Measurements from ENCODE around the gene SPTLC3. TPM values are rescaled to one million over a fixed set of nuclear protein-coding genes. Genes with fewer than 3 reads are reported as not detected.
A peak's percentile ranks its signal among the peaks of the same experiment; 100 is the strongest.

SPTLC3 gene
- total RNA-seq, 1 donor from 2014 or later = 0.41 TPM

DNA sequence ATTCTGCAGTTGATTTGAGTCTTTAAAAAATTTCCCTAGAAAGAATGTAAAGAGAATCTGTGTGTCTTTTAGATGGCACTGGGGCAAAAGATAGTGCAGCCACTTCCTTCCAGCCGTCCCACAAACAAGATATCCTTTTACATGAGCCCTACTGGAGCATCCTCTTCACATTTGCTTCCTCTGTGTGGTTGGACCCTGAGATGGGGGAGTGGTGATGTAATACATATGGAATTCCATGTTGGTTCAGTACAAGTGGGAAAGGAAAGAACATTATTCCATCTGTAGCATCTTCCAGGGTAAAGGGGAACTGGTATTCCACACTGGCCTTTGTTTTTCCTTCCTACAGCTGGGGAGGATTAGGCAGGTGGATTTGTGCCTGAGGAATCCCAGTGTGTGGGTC lies 133.4 kb downstream of the SPTLC3 start:
- H3K27ac Mint-ChIP-seq (ENCODE audit: unreplicated experiment) = peak overlapping the region; percentile 91
- no peak for DNase-seq (ENCODE audit: low spot score)
- H3K27me3 Mint-ChIP-seq (ENCODE audit: unreplicated experiment) = no peaks in the 10 kb centered on the region
- TF ChIP-seq, protein P1, sequence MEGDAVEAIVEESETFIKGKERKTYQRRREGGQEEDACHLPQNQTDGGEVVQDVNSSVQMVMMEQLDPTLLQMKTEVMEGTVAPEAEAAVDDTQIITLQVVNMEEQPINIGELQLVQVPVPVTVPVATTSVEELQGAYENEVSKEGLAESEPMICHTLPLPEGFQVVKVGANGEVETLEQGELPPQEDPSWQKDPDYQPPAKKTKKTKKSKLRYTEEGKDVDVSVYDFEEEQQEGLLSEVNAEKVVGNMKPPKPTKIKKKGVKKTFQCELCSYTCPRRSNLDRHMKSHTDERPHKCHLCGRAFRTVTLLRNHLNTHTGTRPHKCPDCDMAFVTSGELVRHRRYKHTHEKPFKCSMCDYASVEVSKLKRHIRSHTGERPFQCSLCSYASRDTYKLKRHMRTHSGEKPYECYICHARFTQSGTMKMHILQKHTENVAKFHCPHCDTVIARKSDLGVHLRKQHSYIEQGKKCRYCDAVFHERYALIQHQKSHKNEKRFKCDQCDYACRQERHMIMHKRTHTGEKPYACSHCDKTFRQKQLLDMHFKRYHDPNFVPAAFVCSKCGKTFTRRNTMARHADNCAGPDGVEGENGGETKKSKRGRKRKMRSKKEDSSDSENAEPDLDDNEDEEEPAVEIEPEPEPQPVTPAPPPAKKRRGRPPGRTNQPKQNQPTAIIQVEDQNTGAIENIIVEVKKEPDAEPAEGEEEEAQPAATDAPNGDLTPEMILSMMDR (IDR thresholded peaks at IDR 0.05; ENCODE audit: unreplicated experiment) = no peak
- H3K36me3 Mint-ChIP-seq (ENCODE audit: low read depth, unreplicated experiment) = no peaks in the 10 kb centered on the region
- H3K9me3 Mint-ChIP-seq (ENCODE audit: unreplicated experiment) = no peaks in the 10 kb centered on the region
- peaks cover 37% of the 10 kb centered on the region for H3K4me1 Mint-ChIP-seq (ENCODE audit: unreplicated experiment)
- no peak overlapping the region for H3K4me3 Mint-ChIP-seq (ENCODE audit: unreplicated experiment)

DNA sequence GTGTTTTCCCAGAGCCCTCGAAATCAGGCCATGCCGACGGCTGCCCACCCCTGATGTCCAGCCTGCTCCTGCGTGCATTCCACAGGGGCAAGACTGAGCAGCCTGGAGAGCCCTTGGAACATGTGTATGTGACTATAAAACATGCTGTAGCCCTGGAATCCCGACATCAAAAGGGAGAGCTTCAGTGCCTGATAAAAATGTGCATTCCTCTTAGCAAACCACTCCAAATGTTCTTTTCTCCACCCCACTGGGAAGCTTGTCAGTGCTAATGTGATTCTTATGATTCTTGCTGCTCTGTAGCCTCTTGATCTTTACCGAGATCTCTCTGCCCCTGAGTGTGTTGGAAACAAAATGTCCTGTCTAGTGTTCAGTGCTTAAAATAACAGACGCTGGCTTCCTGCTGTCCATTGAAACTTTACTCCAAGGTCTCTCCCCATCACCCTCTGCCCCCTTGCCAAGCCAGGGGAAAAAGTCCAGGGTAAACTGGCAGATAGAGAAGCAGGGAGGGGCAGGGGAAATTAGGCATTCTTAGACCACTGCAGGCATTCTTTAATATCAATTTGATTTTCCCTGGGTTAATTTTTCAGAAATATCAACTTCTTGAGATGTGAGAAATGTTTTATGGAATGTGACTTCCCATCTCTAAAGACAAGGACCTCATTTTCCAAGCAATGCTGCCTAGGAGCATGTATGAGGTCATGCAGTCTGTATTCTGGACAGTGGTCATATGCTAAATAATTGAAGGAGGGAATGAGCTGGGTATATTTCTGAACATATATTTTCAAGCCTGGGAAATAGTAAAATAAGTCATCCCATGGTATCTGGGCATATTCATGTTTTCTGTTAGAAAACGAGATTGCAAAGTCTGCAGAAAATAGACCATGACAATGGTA lies 138.5 kb downstream of the SPTLC3 start:
- TF ChIP-seq, protein P1 (IDR thresholded peaks at IDR 0.05; ENCODE audit: unreplicated experiment) = no peak
- no peaks in the 10 kb centered on the region for H3K27me3 Mint-ChIP-seq (ENCODE audit: unreplicated experiment)
- no peaks in the 10 kb centered on the region for H3K9me3 Mint-ChIP-seq (ENCODE audit: unreplicated experiment)
- H3K27ac Mint-ChIP-seq (ENCODE audit: unreplicated experiment) = no peak overlapping the region
- DNase-seq (ENCODE audit: low spot score) = no peak
- H3K4me3 Mint-ChIP-seq (ENCODE audit: unreplicated experiment) = no peak overlapping the region
- H3K4me1 Mint-ChIP-seq (ENCODE audit: unreplicated experiment) = peaks cover 27% of the 10 kb centered on the region
- H3K36me3 Mint-ChIP-seq (ENCODE audit: low read depth, unreplicated experiment) = no peaks in the 10 kb centered on the region

DNA sequence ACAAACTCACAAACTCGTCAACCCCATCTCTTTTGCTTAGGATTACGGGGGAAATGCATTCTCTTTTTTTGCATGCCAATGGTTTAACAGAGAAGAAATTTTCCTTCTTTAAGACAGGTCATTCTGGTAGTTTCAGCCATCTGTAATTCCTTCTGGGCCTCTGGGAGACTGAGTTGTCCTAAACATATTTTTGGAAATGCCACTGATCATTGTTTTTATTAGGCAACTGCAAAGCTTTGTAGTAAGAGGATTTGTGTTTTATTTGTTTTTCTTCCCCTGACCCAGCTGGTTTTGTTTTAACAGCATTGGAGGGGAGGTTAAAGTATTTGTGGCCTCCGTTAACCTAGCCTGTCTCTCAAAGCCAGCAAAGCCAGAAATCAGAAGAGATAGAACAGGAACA lies 139.2 kb downstream of the SPTLC3 start:
- Mint-ChIP-seq H3K27ac (ENCODE audit: unreplicated experiment) (no peak overlapping the region), H3K4me3 (ENCODE audit: unreplicated experiment) (no peak overlapping the region)

DNA sequence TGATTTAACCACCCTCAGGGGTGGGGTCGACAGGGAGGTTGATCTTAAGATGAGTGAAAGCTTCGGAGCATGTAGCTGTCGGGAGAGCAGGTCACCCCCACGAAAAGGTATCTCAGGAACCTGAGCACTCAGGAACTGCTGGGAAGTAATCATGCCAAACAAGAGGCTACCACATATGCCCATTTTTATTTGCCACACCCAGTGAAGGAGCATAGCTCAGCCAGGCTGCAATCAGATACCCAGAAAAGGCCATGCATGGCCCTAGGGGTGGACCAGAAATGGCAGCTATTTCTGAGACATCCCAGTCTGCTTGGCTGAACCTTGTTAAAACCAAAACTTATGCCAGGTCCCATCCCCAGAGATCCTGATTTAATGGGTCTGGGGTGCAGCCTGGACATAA lies 139.6 kb downstream of the SPTLC3 start:
- no peaks in the 10 kb centered on the region for H3K9me3 Mint-ChIP-seq (ENCODE audit: unreplicated experiment)
- peaks cover 20% of the 10 kb centered on the region for H3K4me1 Mint-ChIP-seq (ENCODE audit: unreplicated experiment)
- H3K36me3 Mint-ChIP-seq (ENCODE audit: low read depth, unreplicated experiment) = no peaks in the 10 kb centered on the region
- no peak for DNase-seq (ENCODE audit: low spot score)
- no peaks in the 10 kb centered on the region for H3K27me3 Mint-ChIP-seq (ENCODE audit: unreplicated experiment)
- H3K4me3 Mint-ChIP-seq (ENCODE audit: unreplicated experiment) = no peak overlapping the region
- no peak overlapping the region for H3K27ac Mint-ChIP-seq (ENCODE audit: unreplicated experiment)
- TF ChIP-seq, protein P1 (IDR thresholded peaks at IDR 0.05; ENCODE audit: unreplicated experiment) = no peak

More for the DNA sequence above, 139.2 kb downstream of the SPTLC3 start:
- H3K27me3 Mint-ChIP-seq (ENCODE audit: unreplicated experiment) = no peaks in the 10 kb centered on the region
- DNase-seq (ENCODE audit: low spot score) = no peak
- TF ChIP-seq, protein P1 (IDR thresholded peaks at IDR 0.05; ENCODE audit: unreplicated experiment) = no peak
- no peaks in the 10 kb centered on the region for H3K9me3 Mint-ChIP-seq (ENCODE audit: unreplicated experiment)
- H3K36me3 Mint-ChIP-seq (ENCODE audit: low read depth, unreplicated experiment) = no peaks in the 10 kb centered on the region
- H3K4me1 Mint-ChIP-seq (ENCODE audit: unreplicated experiment) = peaks cover 21% of the 10 kb centered on the region

DNA sequence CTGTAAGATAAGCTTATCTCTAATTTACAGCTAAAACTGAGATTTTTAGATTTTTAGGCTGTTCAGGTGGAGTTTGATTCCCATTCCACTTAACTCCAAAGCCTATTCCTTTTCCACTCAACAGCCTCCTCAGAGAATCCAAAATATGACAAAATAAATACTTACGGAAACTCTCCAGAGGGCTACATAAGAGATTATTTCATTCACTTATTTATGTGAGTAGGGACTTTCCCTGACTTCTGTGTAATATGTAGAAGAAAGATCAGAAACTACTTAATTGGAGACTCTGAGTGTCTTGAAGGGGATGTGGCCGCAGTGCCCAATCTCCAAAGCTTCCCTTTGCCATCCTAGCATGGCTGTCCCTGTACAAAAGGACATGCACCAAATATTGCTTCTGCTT lies 140.2 kb downstream of the SPTLC3 start:
- no peaks in the 10 kb centered on the region for H3K27me3 Mint-ChIP-seq (ENCODE audit: unreplicated experiment)
- DNase-seq (ENCODE audit: low spot score) = no peak
- H3K9me3 Mint-ChIP-seq (ENCODE audit: unreplicated experiment) = no peaks in the 10 kb centered on the region
- H3K36me3 Mint-ChIP-seq (ENCODE audit: low read depth, unreplicated experiment) = no peaks in the 10 kb centered on the region
- H3K4me3 Mint-ChIP-seq (ENCODE audit: unreplicated experiment) = no peak overlapping the region
- TF ChIP-seq, protein P1 (IDR thresholded peaks at IDR 0.05; ENCODE audit: unreplicated experiment) = no peak
- no peak overlapping the region for H3K27ac Mint-ChIP-seq (ENCODE audit: unreplicated experiment)
- peaks cover 17% of the 10 kb centered on the region for H3K4me1 Mint-ChIP-seq (ENCODE audit: unreplicated experiment)
